ENCODE results near the gene SURF6. TPM values are rescaled to one million over a fixed set of nuclear protein-coding genes. Genes with fewer than 3 reads are reported as not detected.
"Not testable (repeated sequence)": the region's sequence is repeated elsewhere in the genome, so short reads cannot be mapped to it uniquely, and the experiment has no call there.

SURF6 gene
- total RNA-seq, 1 donor, result 8.2 TPM

DNA sequence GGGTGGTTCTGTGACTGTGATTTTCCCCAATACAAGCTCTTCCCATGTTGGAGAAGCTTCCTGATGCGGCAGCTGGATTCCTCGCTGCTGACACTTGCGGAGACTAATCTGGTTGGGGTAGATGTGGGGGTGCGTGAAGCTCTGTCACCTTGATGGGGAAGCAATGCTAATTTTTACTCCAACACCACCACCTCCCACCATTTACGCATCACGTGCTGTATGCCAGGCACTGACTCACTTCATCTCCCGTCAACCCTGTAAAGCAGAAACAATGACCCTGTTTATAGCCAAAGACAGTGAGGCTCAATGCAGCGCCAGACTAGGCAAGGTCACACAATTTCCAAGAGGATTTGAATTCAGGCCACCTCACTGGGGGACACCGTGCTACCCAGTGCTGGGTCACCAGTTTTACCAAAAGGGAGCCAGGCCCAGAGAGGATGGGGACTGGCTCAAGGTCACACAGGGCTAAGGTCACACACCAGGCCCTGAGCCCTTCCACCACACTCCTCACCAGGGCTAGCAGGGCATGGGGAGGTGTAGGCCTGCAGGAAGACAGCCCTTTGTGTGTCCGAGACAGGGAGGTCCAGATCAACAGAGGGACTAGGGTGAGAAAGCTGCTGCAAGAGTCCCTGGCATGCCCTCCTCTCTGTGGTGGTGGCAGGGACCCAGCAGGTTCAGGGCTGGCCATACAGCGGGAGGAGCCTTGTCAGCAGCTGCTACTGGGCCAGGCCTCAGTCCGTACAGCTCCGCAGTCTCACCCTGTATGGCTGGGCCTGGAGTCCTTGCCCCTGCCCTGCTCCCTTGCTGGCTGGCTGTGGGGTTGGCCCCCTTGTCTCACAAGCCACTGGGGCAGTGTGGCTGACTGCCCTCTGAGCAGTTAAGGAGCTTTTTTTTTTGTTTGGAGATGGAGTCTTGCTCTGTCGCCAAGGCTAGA lies 43.4 kb upstream of the SURF6 start:
- no peak overlapping the region for H3K4me3 ChIP-seq (ENCODE audit: low read depth, low read length)
- no peak for DNase-seq (ENCODE audit: low read depth)
- TF ChIP-seq, protein P1, sequence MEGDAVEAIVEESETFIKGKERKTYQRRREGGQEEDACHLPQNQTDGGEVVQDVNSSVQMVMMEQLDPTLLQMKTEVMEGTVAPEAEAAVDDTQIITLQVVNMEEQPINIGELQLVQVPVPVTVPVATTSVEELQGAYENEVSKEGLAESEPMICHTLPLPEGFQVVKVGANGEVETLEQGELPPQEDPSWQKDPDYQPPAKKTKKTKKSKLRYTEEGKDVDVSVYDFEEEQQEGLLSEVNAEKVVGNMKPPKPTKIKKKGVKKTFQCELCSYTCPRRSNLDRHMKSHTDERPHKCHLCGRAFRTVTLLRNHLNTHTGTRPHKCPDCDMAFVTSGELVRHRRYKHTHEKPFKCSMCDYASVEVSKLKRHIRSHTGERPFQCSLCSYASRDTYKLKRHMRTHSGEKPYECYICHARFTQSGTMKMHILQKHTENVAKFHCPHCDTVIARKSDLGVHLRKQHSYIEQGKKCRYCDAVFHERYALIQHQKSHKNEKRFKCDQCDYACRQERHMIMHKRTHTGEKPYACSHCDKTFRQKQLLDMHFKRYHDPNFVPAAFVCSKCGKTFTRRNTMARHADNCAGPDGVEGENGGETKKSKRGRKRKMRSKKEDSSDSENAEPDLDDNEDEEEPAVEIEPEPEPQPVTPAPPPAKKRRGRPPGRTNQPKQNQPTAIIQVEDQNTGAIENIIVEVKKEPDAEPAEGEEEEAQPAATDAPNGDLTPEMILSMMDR (IDR thresholded peaks at IDR 0.05; ENCODE audit: insufficient read depth, low read depth, low read length), result no peak

DNA sequence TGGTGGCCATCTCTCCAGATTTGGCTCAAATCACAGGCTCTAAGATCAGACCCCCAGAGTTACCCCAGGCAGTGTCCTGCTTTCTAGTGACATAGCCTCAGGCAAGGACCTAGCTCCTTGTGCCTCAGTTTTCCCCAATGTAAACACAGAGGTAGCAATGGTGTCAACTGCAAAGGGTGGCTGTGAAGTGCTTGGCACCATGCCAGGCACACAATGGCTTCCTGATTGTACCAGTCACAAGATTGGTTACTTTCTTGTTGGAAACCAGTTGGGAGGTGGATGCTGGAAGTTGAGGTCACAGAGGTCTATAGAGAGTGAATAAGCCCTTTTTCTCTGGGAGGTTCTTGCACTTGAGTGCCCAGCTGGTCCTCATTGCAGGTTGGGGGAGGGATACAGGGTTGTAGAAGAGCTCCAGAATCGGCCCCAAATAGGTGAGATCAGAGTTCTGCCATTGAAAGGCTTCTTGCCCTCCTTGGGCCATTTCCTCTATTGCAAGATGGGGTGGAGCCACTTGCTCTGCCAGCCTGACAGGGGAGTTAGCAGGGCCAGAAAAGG lies 42.5 kb upstream of the SURF6 start:
- H3K4me3 ChIP-seq (ENCODE audit: low read depth, low read length), result no peak overlapping the region
- no peak for DNase-seq (ENCODE audit: low read depth)
- TF ChIP-seq, protein P1 (IDR thresholded peaks at IDR 0.05; ENCODE audit: insufficient read depth, low read depth, low read length), result no peak

DNA sequence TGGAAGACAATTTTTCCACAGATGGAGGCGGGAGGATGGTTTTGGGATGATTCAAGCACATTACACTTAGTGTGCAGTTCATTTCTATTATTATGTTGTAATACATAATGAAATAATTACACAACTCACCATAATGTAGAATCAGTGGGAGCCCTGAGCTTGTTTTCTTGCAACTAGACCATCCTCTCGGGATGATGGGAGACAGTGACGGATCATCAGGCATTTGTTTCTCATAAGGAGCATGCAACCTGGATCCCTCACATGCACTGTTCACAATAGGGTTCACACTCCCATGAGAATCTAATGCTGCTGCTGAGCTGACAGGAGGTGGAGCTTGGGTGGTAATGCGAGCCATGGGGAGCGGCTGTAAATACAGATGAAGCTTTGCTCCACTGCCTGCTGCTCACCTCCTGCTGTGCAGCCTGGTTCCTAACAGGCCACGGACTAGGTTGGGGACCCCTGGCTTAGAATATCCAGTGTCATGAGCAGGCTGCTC lies 41.8 kb upstream of the SURF6 start:
- no peak overlapping the region for H3K4me3 ChIP-seq (ENCODE audit: low read depth, low read length)
- DNase-seq (ENCODE audit: low read depth), result no peak
- TF ChIP-seq, protein P1 (IDR thresholded peaks at IDR 0.05; ENCODE audit: insufficient read depth, low read depth, low read length), result no peak

DNA sequence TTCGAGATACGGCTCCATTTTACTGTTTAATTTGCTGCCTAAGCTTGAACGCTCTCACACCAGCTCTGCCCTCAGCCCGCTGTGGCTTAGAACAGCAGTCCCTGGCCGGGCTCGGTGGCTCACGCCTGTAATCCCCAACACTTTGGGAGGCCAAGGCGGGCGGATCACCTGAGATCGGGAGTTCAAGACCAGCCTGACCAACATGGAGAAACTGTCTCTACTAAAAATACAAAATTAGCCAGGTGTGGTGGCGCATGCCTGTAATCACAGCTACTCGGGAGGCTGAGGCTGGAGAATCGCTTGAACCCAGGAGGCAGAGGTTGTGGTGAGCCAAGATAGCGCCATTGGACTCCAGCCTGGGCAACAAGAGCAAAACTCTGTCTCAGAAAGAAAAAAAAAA lies 41.3 kb upstream of the SURF6 start:
- H3K4me3 ChIP-seq (ENCODE audit: low read depth, low read length); DNase-seq (ENCODE audit: low read depth): not testable (repeated sequence)

DNA sequence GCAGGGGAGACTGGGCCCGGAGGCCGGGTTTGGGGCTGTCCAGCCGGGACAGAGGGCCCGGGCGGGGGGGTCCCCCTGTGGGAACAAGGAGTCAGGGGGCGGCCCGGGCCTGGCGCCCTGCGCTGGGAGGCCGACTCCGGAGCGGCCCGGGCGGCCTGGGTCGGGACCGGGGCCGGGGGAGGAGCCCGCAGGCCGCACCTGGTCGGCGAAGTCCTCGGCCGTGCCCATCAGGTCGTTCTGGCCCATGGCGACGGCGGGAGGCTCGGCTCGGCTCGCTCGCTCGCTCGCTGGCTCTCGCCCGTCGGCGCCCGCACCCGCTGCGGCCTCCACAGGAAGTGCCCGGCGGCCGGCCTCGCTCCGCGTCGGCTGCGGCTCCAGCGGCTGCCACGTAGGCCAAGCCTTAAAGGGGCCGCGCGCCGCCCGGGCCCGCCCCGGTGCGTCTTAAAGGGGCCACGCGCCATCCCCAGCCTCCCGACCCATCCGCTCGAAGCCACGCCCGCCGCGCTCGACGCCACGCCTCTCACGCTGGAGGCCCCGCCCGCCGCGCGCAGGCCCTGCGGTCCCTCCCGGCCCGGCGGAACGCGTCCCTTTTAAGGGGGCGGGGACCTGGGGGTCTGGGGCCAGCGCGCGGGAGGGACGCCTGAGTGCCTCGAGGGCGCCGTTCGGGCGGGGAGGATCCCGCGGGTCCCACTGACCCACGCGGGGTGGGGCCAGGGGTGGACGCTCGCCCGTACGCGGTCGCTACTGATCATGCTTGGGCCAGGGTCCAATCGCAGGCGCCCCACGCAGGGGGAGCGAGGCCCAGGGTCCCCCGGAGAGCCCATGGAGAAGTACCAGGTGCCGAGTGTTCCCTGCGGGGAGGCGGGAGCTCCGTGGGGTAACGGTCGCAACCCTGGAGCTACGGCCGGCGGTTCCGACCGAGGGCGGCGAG lies 40.0 kb upstream of the SURF6 start, which contains the start of the genes STKLD1 and SURF4:
Gene STKLD1, plus strand, starts transcription at position 643 of the 931 bp plus-strand sequence. Its CDS starts 108 bp downstream, at position 751.
Gene SURF4, minus strand, starts transcription at position 337 of the 931 bp plus-strand sequence. Its CDS starts 91 bp downstream, at position 246.
- TF ChIP-seq, protein P1 (IDR thresholded peaks at IDR 0.05; ENCODE audit: insufficient read depth, low read depth, low read length), result no peak
- H3K4me3 ChIP-seq (ENCODE audit: low read depth, low read length), result peak within 1 kb of the TSS; percentile 89
- DNase-seq (ENCODE audit: low read depth), result peak; percentile 98

DNA sequence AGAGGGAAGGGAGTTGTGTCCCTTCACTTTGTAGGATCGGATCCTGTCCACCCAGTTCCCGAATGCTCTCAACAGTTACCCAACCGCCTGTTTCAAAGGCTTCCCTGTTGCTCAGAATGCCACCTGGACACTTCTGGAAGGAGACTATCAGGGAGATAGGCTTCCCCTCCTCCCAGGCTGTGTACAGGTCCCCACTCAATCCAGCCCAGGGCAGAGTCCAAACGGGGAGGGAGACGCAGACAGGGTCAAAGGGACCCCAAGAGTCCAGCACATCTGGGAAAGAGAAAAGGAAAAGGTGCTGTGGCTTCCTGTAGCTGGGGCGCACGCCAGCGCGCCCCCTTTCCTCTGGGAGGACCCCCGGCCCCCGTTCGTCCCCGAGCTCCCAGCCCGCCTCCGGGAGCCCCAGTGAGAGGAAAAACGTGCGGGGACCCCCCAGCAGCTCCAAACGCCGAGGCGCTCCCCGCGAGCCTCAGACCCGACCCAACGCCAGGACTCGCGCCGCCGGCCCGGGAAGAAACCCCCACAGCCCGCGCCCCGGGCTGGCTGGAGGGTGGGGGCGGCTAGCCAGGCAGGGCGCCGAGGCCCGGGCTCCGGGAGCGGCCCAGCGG lies 39.2 kb upstream of the SURF6 start:
- TF ChIP-seq, protein P1 (IDR thresholded peaks at IDR 0.05; ENCODE audit: insufficient read depth, low read depth, low read length), result peak; percentile 16
- peak; percentile 74 for DNase-seq (ENCODE audit: low read depth)
- peak overlapping the region; percentile 89 for H3K4me3 ChIP-seq (ENCODE audit: low read depth, low read length)
